ENCODE results near the gene TEX48.

The TEX48 gene

DNA sequence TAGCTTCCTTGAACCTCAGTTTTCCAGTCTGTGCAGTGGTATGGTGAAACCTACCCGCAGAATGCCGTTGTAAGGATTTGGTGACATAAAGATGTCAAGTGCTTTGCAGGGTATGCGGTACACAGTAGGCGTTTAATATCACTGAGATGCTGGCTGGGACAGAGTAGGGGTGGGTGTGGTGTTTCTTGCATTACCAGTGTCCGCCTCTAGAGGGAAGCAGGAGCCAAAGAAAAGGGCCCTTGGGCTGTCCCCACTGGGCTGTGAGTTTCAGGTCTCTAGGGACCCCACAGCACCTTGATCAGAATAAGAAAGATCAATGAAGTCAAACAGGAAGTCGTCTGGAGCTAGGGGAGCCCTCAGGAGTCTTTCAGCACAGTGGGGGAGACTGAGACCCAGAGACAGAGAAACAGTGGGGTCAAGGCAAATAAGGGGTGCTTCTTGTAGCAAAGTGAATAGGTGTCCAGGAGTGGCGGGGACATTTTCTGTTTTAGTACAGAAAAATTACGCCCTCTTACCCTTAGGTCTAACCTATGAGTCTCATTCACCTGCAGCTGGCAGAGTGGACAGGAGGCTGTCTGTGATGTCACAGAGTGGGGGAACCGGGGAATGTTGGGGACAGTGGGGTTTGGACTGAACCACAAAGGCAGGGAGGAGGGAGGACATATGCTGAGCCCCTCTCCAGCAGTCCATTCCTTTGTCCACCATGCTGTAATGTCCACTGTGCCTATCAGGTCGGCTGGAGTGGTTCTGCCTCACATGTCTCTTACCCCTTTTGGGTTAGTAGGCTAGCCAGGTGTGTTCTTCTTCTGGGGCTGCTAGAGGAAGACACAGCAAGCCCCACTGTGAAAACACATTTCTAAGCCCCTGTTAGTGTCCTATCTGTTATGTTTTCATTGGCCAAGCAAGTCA lies 19.7 kb downstream of the TEX48 start:
- peak; percentile 4 for DNase-seq

GRCh38 chr9:114657705-114658104 lies 24.3 kb downstream of the TEX48 start, which contains the start of gene TEX53:
TEX53 (minus strand) TSS chr9:114657805; CDS start chr9:114657774, 31 bp downstream.
- DNase-seq = no peak

DNA sequence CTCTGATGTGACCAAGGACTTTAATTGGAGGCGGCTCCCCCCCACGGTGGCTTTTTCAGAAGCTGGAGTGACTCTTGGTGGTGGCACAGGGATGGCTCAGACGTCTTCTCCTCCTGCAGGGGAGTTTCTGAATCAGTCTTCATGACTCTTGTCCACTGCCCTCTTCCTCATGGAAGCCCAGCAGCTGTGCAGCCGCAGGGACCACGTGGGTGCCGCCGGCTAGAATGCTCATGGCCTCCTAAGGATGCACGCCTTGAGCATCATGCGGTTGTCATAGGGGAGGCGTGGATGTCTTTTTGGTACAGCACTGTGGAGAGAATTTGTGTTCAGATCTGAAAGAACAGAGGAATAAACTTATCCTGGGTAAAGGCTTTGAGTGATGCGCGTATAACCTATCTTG lies 25.7 kb downstream of the TEX48 start:
- DNase-seq = peak; percentile 10

DNA sequence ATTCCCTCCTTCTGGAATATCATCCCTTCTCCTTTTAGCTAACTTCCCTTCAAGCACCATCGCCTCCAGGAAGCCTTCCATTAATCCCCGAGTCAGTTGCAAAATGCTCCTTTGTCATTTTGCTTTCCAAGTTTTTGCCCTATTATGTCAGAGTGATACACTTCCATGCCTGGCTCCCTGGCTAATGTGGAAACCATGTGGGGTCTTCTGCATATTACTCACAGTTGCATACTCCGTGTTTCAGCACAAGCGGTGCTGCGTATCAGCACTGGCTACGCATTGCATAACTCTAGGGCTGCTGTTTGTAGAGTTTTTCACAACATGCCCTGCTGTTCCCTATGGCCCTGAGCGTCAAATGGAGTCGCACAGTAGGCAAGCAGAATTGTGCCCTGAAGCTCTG lies 26.3 kb downstream of the TEX48 start:
- peak; percentile 65 for DNase-seq

- peak; percentile 63 for DNase-seq
Observed at GRCh38 chr9:114653556-114654159, 28.3 kb downstream of the TEX48 start.

GRCh38 chr9:114652776-114653555 lies 29.0 kb downstream of the TEX48 start:
- no peak for DNase-seq

DNA sequence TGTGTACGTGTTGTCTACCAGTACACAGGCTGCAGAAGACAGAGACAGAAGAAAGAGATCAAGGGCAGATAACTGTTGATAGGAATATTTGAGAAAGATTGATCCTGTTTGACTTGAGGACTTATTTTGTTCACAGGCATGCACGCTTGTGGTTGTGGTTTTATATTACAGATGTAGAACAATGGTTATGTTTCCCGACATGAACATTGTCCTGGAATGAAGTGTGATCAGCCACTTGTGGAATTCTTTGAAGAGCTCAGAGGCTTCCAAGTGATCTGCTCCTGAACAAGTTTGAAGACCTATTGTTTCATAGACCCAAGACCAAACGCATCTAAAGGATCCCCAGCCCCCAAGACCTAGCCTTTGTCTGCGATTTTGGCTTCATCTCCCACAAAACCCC lies 38.1 kb downstream of the TEX48 start:
- no peak for DNase-seq

GRCh38 chr9:114643001-114643400 lies 39.0 kb downstream of the TEX48 start:
- DNase-seq = no peak

DNA sequence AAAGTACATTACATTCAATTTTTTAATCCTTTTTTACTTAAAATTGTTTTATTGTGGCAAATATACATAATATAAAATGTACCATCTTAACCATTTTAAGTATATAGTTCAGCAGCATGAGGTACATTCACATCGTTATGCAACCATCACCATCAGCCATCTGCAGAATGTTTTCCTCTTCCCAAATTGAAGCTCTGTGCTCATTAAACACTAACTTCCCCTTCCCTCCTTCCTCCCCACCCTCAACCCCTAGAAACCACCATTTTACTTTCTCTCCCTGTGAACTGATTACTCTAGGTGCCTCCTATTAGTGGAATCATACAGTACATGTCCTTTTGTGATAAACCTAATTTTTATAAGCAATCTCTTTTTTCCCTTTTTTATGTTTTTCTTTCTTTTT lies 40.0 kb downstream of the TEX48 start:
- peak; percentile 80 for DNase-seq

DNA sequence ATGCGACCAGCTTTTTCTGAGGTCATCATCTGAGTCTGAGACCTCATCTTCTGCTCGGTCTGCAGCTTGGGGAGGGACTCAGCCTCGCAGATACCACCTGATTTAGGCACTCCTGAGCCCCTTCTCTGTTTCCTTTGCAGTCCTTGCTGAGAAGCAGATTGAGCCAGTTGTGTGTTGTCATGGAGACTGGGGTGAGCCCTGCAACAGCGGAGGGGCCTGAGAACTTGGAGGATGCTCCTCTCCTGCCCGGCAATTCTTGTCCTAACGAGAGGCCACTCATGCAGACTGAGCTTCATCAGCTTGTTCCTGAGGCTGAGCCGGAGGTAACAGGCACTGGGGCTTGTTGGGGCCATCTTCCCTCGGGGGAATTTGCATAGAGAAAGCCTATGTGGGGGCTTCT lies 43.6 kb downstream of the TEX48 start:
- DNase-seq = no peak

GRCh38 chr9:114634387-114634786 lies 47.6 kb downstream of the TEX48 start:
- no peak for DNase-seq

GRCh38 chr9:114633438-114634089 lies 48.4 kb downstream of the TEX48 start:
- no peak for DNase-seq

- no peak for DNase-seq
Observed at GRCh38 chr9:114631166-114631565, 50.8 kb downstream of the TEX48 start.

GRCh38 chr9:114629563-114630090 lies 52.4 kb downstream of the TEX48 start:
- DNase-seq = no peak

DNA sequence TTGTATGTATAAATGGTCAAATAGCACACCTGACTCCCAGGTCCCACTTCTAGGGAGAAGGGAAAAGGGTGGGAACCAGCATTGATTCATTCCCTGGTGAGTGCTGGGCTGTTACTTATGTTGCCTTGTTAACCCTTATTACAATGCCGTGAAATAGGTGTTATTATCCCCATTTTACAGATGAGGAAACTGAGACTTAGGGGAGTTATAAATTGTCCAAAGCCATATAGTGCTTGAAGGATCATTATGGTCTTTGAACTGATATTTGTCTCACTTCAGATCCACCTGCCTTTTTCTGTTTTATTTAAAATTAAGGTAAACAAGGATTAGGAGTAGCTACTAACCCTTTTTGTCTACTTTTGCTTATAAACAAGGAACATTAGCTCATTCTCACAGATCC lies 54.4 kb downstream of the TEX48 start:
- no peak for DNase-seq

DNA sequence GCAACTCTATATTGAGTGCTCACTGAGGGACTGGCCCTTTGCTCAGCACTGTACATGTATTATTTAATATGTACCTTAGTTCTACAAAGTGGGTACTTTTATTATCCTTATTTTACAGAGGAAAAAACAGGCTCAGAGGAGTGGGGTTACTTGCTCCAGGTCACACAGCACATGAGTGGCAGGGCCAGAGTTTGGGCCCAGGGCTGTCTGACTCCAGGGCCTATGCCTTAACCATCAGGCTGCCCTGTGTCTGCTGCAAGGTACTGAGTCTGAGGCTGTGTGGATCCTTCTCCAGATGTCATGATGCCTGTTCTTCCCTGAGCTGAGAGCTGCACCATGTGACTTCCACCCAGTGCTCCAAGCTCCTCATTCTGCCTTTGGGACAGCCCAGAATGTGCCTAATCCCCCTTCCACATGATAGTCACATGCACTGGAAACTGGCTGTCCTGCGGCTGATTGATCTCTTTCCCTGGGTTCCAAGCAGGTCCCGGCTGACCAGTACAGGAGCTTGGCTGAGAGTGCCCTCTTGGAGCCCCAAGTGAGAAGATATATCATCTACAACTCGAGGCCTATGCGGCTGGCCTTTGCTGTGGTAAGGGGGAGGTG lies 55.5 kb downstream of the TEX48 start:
- no peak for DNase-seq

GRCh38 chr9:114624677-114625076 lies 57.3 kb downstream of the TEX48 start:
- DNase-seq = no peak

DNA sequence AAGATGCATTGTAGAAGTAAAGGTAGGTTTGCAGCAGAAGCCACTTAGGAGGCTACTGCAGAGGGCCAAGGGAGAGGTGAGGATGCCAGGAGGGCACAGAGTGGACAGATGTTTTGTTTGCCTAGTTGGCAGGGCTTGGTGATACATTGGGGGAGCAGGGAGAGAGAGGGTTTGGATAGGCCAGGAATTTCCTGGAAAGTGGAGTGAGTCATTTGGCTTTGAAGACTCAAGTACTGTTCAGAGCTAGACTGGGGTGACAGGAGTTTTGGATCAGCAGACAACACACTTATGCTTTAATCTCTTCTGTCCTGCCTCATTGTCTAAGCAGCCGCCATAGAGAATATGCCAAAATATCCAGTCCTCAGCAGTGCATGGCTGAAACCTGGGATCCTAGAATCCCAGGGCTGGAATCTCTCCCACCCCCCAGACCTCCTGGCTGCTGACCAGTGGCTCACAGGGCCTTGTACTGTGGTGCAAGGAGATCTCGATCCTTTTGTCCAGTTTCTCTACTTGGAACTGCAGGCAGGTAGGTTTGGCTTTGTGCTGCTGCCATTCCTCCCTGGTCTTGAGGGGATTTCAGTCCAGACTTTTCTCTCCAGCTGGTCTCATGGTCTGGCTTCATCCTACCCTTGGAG lies 59.9 kb downstream of the TEX48 start:
- no peak for DNase-seq

GRCh38 chr9:114621561-114621960 lies 60.4 kb downstream of the TEX48 start:
- no peak for DNase-seq

GRCh38 chr9:114619191-114619761 lies 62.7 kb downstream of the TEX48 start:
- DNase-seq = peak; percentile 42
